DOHH2 (cell line): ENCODE data around the gene CDH10.

ENCODE experiments used
- EZH2phosphoT487 ChIP-seq: fragments of 200-600 bp; sonication (generic); IDR thresholded peaks from 2 replicates; pipeline ENCODE4 v1.6.1; 2017; ENCODE audit warnings: borderline replicate concordance, mild to moderate bottlenecking, antibody characterized with exemption, low read length, moderate library complexity, mixed read lengths
- TF ChIP-seq, protein P1 (sequence below): fragments of 200-600 bp; sonication (generic); IDR thresholded peaks from one replicate; pipeline ENCODE4 v1.5.1; 2014; ENCODE audit warnings: antibody characterized with exemption, mild to moderate bottlenecking, low read depth, low read length; ENCODE audit not compliant: poor library complexity, severe bottlenecking

DNA sequence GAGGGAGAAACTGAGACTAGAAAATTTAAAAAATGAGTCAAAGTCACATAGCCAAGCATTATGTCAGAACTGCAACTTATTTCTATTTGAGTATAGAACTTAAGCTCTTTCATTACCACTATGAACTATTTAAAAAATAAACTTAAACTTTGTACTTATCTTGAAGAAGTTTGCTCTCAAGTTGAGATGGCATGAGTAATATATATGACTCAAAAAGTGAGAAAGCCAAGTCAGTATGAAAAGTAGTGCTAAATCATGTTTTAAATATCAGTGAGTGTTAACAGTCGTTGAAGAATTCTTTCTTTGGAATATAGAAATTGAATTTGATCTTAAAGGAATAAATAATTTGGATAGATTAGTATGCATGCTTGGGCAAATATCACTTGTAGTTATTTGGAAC, 36.3 kb upstream of the CDH10 start:
- TF ChIP-seq, protein P1, sequence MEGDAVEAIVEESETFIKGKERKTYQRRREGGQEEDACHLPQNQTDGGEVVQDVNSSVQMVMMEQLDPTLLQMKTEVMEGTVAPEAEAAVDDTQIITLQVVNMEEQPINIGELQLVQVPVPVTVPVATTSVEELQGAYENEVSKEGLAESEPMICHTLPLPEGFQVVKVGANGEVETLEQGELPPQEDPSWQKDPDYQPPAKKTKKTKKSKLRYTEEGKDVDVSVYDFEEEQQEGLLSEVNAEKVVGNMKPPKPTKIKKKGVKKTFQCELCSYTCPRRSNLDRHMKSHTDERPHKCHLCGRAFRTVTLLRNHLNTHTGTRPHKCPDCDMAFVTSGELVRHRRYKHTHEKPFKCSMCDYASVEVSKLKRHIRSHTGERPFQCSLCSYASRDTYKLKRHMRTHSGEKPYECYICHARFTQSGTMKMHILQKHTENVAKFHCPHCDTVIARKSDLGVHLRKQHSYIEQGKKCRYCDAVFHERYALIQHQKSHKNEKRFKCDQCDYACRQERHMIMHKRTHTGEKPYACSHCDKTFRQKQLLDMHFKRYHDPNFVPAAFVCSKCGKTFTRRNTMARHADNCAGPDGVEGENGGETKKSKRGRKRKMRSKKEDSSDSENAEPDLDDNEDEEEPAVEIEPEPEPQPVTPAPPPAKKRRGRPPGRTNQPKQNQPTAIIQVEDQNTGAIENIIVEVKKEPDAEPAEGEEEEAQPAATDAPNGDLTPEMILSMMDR, result no peak
- no peak for TF ChIP-seq EZH2phosphoT487
